Activated CD4-positive, alpha-beta T cell treated with anti-CD3 and anti-CD28 coated beads, Interleukin-10, Interleukin-2, amounts not matched to agents 100 ng/mL and 50 ng/mL, durations not matched to agents 16 hours and 8 hours (primary cell): Measurements from ENCODE around the gene ALKBH6.

ENCODE experiments used
- DNase-seq: peaks from one replicate; pipeline ENCODE4 v3.0.0-alpha.2; 2020

ALKBH6 gene

GRCh38 chr19:36030264-36031148 is 16.5 kb upstream of the ALKBH6 start:
- no peak for DNase-seq

GRCh38 chr19:36028313-36029041 is 14.5 kb upstream of the ALKBH6 start:
- DNase-seq = no peak

GRCh38 chr19:36027696-36028095 is 13.7 kb upstream of the ALKBH6 start:
- no peak for DNase-seq

- no peak for DNase-seq
Observed at GRCh38 chr19:36026091-36026876, 12.3 kb upstream of the ALKBH6 start.

GRCh38 chr19:36025541-36025940 is 11.5 kb upstream of the ALKBH6 start:
- no peak for DNase-seq

- no peak for DNase-seq
Observed at GRCh38 chr19:36023432-36023831, 9.4 kb upstream of the ALKBH6 start.

- DNase-seq = no peak
Observed at GRCh38 chr19:36019061-36019670, 5.2 kb upstream of the ALKBH6 start.

GRCh38 chr19:36013280-36014011 is 567 bp downstream of the ALKBH6 start:
- no peak for DNase-seq

- DNase-seq = no peak
Observed at GRCh38 chr19:36010402-36010801, 3.6 kb downstream of the ALKBH6 start.

- DNase-seq = no peak
Observed at GRCh38 chr19:36009633-36010379, 4.2 kb downstream of the ALKBH6 start.

- DNase-seq = peak; percentile 77
Observed at GRCh38 chr19:36009220-36009619, 4.8 kb downstream of the ALKBH6 start.

GRCh38 chr19:36008336-36008978 is 5.6 kb downstream of the ALKBH6 start, which contains the start of gene SYNE4:
SYNE4 (minus strand) TSS chr19:36008813; CDS start chr19:36008681, 132 bp downstream.
- DNase-seq = no peak

GRCh38 chr19:36006955-36007354 is 7.1 kb downstream of the ALKBH6 start:
- DNase-seq = no peak

- DNase-seq = no peak
Observed at GRCh38 chr19:36003284-36003683, 10.7 kb downstream of the ALKBH6 start.

GRCh38 chr19:36001605-36002004 is 12.4 kb downstream of the ALKBH6 start:
- DNase-seq = no peak

GRCh38 chr19:35996777-35997176 is 17.2 kb downstream of the ALKBH6 start:
- no peak for DNase-seq

- peak; percentile 98 for DNase-seq
Observed at GRCh38 chr19:35995048-35995993, 18.7 kb downstream of the ALKBH6 start, which contains the start of gene SDHAF1. SDHAF1 (plus strand) TSS chr19:35995188; CDS start chr19:35995275, 87 bp downstream.

GRCh38 chr19:35993923-35994598 is 20.0 kb downstream of the ALKBH6 start:
- no peak for DNase-seq
